GM19397 (cell line): ENCODE data around the gene VAMP1.

Source experiments
- ATAC-seq: cut with Tn5 transposase; IDR thresholded peaks from one replicate; pipeline ENCODE4 v1.9.1; 2021; ENCODE audit warnings: mild to moderate bottlenecking, moderate library complexity; ENCODE audit not compliant: unreplicated experiment

The VAMP1 gene

DNA sequence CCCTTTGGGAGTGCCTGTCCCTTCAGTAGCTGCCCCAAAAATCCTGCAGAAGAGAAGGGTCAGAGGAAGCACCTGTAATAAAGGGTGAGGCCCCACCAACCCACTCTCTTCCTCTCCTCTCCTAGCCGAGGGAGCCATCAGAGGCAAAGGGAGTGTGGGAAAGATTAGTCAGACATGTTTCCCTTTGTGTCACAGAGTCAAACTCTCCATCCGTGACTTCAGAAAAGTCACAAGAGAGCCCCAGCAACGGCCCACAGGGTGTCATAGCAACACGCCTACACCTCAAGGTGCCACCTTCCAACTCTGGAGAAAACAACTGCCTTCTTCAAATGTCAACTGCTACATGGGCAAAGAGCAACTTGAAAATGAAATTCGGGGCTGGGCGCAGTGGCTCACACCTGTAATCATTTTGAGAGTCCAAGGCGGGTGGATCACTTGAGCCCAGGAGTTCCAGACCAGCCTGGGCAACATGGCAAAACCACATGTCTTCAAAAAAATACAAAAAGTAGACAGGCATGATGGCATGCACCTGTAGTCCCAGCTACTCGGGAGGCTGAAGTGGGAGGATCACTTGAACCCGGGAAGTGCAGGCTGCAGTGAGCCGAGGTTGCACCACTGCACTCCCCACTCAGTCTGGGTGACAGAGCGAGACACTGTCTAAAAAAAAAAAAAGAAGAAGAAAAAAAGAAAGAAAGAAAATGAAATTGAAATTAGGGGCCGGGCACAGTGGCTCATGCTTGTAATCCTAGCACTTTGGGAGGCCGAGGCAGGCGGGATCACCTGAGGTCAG is 43.4 kb downstream of the VAMP1 start:
- peak; percentile 57 for ATAC-seq

GRCh38 chr12:6425590-6426531 is 44.6 kb downstream of the VAMP1 start:
- no peak for ATAC-seq

GRCh38 chr12:6424866-6425265 is 45.6 kb downstream of the VAMP1 start:
- ATAC-seq: no peak

- no peak for ATAC-seq
Observed at GRCh38 chr12:6424008-6424347, 46.5 kb downstream of the VAMP1 start.

- no peak for ATAC-seq
Observed at GRCh38 chr12:6423267-6424007, 47.0 kb downstream of the VAMP1 start.

DNA sequence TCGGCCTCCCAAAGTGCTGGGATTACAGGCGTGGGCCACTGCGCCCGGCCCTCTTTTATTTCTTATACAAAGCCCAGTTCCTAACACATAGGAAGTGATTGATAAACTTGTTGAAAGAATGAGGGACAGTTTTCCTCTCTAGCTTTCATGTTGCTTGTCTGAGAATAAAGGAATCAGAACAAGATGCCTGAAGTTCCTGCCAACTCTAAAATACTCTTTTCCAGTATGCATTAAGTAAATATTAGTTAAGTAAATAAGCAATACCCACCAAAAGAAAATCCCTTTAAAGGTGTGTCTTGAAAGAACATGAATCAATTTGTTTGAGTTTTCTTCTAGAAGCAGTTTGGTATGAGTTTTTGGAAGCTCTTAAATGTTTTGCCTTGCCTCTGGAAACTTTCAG is 50.1 kb downstream of the VAMP1 start:
- ATAC-seq: no peak

GRCh38 chr12:6418796-6419195 is 51.7 kb downstream of the VAMP1 start:
- no peak for ATAC-seq

DNA sequence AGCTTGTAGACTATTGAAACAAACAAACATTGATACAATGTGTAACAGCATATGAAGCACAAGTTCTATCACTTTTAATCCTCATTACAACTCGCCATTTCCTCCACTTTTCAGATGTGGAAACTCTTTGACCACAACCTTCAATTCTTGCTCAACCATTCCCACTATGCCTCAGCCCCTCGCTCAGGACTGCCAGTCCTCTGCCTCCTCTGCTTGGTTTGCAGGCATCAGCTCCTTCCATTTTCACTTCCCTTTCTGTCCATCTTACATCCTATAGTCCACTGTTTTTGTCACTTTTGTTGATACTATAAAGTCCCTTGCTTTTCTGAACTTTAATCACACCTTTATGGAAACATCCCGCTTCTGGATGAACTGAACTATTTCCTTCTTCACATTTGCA is 53.9 kb downstream of the VAMP1 start:
- ATAC-seq: no peak
